Fibroblast of lung (primary cell): ENCODE data around the gene TMEM33. TPM values are rescaled to one million over a fixed set of nuclear protein-coding genes. Genes with fewer than 3 reads are reported as not detected.

Experiments
- DNase-seq, 2 donors: peaks; one replicate each; pipeline versions ENCODE4 v3.0.0 to v3.0.0-alpha.2; 2010; ENCODE audit warnings: low read depth in 2 of 2
- H2AFZ ChIP-seq: 2 replicates; pipeline ENCODE4 v1.5.1; 2012; ENCODE audit warnings: low read length, control low read depth, inconsistent platforms
- H3K27ac ChIP-seq: 2 replicates; pipeline ENCODE4 v1.5.1; 2011; ENCODE audit warnings: low read length, control low read depth; ENCODE audit not compliant: insufficient read depth
- H3K27me3 ChIP-seq: 2 replicates; pipeline ENCODE4 v1.5.1; 2011; ENCODE audit warnings: mild to moderate bottlenecking, low read length; ENCODE audit not compliant: control insufficient read depth, insufficient read depth
- H3K36me3 ChIP-seq: 2 replicates; pipeline ENCODE4 v1.5.1; 2011; ENCODE audit warnings: low read length; ENCODE audit not compliant: control insufficient read depth, insufficient read depth
- H3K4me1 ChIP-seq: 2 replicates; pipeline ENCODE4 v1.5.1; 2011; ENCODE audit warnings: low read length; ENCODE audit not compliant: control insufficient read depth, insufficient read depth; ENCODE audit errors: extremely low read depth
- H3K4me2 ChIP-seq: 2 replicates; pipeline ENCODE4 v1.5.1; 2011; ENCODE audit warnings: low read length, control low read depth; ENCODE audit not compliant: insufficient read depth; ENCODE audit errors: extremely low read depth
- H3K4me3 ChIP-seq, 4 experiments: fragments of 200-600 bp in 1 of 4; sonication (generic) in 1 of 4; replicated peaks in 1 of 4; 2 replicates each; pipeline ENCODE4 v1.5.1; 2011 to 2016; ENCODE audit warnings: low read length in 4 of 4, low read depth in 3 of 4, mild to moderate bottlenecking in 3 of 4, control low read depth in 2 of 4, inconsistent platforms in 1 of 4, mixed read lengths in 1 of 4; ENCODE audit not compliant: insufficient read depth in 1 of 4; ENCODE audit errors: control extremely low read depth in 1 of 4
- H3K79me2 ChIP-seq: 2 replicates; pipeline ENCODE4 v1.5.1; 2012; ENCODE audit warnings: mild to moderate bottlenecking, low read length, inconsistent platforms; ENCODE audit not compliant: control insufficient read depth, insufficient read depth
- H3K9ac ChIP-seq: 2 replicates; pipeline ENCODE4 v1.5.1; 2011; ENCODE audit warnings: mild to moderate bottlenecking, low read length, control low read depth; ENCODE audit not compliant: insufficient read depth
- H3K9me3 ChIP-seq: 2 replicates; pipeline ENCODE4 v1.5.1; 2012; ENCODE audit warnings: low read depth, low read length; ENCODE audit not compliant: control insufficient read depth, insufficient read depth
- H4K20me1 ChIP-seq: 2 replicates; pipeline ENCODE4 v1.5.1; 2011; ENCODE audit warnings: low read length; ENCODE audit not compliant: control insufficient read depth, insufficient read depth; ENCODE audit errors: extremely low read depth
- EZH2 ChIP-seq: IDR thresholded peaks from 2 replicates; pipeline ENCODE4 v1.5.1; 2012; ENCODE audit warnings: low read length, control low read depth, mild to moderate bottlenecking; ENCODE audit errors: missing control alignments
- polyA plus RNA-seq, 2 donors: library from polyadenylated mRNA; depleted of rRNA in 1 of 2; stranded (reverse) in 1 of 2; unstranded in 1 of 2; fragments of >200 nt; gene quantifications; 2 replicates each; pipeline ENCODE4 v1.2.1, GENCODE V29; 2011 to 2012; ENCODE audit warnings: missing spikeins in 1 of 2
- total RNA-seq: library from RNA; depleted of rRNA; stranded (reverse); fragments of >200 nt; gene quantifications from 2 replicates; pipeline ENCODE4 v1.2.1, GENCODE V29; 2014
- TF ChIP-seq, protein P1 (sequence below), 2 donors: IDR thresholded peaks in 1 of 2; conservative IDR thresholded peaks in 1 of 2; 1 replicate in 1 of 2; 2 replicates in 1 of 2; pipeline ENCODE4 v1.5.1; 2011 to 2012; ENCODE audit warnings: low read length in 2 of 2, control low read depth in 1 of 2, inconsistent platforms in 1 of 2, low read depth in 1 of 2, mild to moderate bottlenecking in 1 of 2

The TMEM33 gene
- total and polyA plus RNA-seq, 2 donors (not counting 1 experiment from before 2014, with no cell fraction given), result 39.0 to 39.3 TPM

DNA sequence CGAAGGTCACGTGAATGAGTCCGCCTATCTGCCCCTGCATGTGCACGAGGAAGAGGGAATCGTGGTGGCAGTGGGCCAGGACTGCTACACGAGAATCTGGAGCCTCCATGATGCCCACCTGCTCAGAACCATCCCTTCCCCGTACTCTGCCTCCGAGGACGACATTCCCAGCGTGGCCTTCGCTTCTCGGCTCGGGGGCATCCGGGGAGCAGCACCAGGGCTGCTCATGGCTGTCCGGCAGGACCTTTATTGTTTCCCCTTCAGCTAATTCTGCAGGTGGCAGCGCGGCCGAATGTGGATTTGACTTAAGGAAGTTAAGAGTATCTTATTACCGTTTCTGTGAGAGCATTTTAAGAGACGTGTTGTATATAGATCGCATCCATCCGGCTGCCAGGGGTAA lies 47.5 kb downstream of the TMEM33 start:
- no peaks in the 10 kb centered on the region for H3K9me3 ChIP-seq
- H3K79me2 ChIP-seq, result no peaks in the 10 kb centered on the region
- no peak for TF ChIP-seq EZH2
- TF ChIP-seq, protein P1, sequence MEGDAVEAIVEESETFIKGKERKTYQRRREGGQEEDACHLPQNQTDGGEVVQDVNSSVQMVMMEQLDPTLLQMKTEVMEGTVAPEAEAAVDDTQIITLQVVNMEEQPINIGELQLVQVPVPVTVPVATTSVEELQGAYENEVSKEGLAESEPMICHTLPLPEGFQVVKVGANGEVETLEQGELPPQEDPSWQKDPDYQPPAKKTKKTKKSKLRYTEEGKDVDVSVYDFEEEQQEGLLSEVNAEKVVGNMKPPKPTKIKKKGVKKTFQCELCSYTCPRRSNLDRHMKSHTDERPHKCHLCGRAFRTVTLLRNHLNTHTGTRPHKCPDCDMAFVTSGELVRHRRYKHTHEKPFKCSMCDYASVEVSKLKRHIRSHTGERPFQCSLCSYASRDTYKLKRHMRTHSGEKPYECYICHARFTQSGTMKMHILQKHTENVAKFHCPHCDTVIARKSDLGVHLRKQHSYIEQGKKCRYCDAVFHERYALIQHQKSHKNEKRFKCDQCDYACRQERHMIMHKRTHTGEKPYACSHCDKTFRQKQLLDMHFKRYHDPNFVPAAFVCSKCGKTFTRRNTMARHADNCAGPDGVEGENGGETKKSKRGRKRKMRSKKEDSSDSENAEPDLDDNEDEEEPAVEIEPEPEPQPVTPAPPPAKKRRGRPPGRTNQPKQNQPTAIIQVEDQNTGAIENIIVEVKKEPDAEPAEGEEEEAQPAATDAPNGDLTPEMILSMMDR (conservative IDR thresholded peaks at IDR 0.05 in 1 of 2, IDR thresholded peaks at IDR 0.05 in 1 of 2; ENCODE audit: low read depth in 1 of 2, low read length in 2 of 2), result no peak
- H2AFZ ChIP-seq, result no peak overlapping the region
- DNase-seq, result no peak
- H3K4me1 ChIP-seq, result peaks cover 3% of the 10 kb centered on the region
- H3K36me3 ChIP-seq, result no peaks in the 10 kb centered on the region
- no peaks in the 10 kb centered on the region for H3K27me3 ChIP-seq
- H3K27ac ChIP-seq, result no peak overlapping the region
- no peak overlapping the region for H3K4me2 ChIP-seq
- H4K20me1 ChIP-seq, result no peaks in the 10 kb centered on the region
- no peak overlapping the region for H3K4me3 ChIP-seq
- no peak overlapping the region for H3K9ac ChIP-seq

DNA sequence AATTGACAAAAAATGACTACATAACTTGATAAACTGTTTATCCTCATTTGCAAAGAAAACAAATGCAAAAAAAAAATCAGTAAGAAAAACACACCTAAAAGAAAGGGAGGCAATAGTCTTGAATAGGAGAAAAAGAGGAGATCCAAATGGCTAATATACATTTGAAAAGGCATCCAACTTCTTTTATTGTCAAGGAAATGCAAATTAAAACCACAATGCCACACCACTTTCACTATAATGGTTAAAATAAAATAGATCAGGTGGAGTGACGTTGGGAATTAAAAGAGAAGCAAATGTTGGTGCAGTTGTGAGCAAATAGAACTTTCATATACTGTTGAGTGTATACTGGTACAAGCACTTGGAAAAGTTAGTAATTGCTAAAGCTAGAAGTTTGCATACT lies 49.9 kb downstream of the TMEM33 start:
- no peak overlapping the region for H3K27ac ChIP-seq
- no peak overlapping the region for H3K4me2 ChIP-seq

DNA sequence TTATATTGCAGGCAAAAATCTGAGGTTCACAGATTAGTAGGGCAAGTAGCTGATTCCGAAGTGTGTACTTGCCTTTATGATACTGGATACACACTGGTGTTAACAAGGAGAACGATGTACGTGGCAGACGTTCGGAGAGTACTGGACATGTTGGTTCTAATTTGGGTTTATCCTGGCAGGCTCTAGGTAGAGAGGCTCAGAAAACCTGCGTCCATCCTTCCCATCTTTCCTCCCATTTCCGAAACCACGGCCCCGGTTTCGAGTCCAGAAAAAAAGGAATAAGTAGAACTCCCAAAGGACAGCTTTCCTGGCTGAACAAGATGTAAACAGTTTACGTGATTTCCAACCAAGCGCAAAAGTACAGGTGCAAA lies 54.8 kb downstream of the TMEM33 start:
- Histone ChIP-seq H3K4me2 (peak overlapping the region; percentile 97), H2AFZ (peak overlapping the region; percentile 87), H3K36me3 (no peaks in the 10 kb centered on the region), H3K9me3 (no peaks in the 10 kb centered on the region), H3K4me1 (peaks cover 6% of the 10 kb centered on the region), H3K9ac (peak overlapping the region; percentile 97), H4K20me1 (no peaks in the 10 kb centered on the region), H3K27me3 (no peaks in the 10 kb centered on the region), H3K27ac (peak overlapping the region; percentile 97), H3K4me3 (peak overlapping the region; percentile 76 to 98 (median 96)), H3K79me2 (peaks cover 31% of the 10 kb centered on the region)
- DNase-seq, result peak in 1 of 2 donors; percentile 5
- TF ChIP-seq EZH2, result no peak
- TF ChIP-seq, protein P1 (conservative IDR thresholded peaks at IDR 0.05 in 1 of 2, IDR thresholded peaks at IDR 0.05 in 1 of 2; ENCODE audit: low read depth in 1 of 2, low read length in 2 of 2), result no peak

More for the DNA sequence above, 49.9 kb downstream of the TMEM33 start:
- no peak for TF ChIP-seq EZH2
- TF ChIP-seq, protein P1 (conservative IDR thresholded peaks at IDR 0.05 in 1 of 2, IDR thresholded peaks at IDR 0.05 in 1 of 2; ENCODE audit: low read depth in 1 of 2, low read length in 2 of 2), result no peak
- H3K27me3 ChIP-seq, result no peaks in the 10 kb centered on the region
- H3K9ac ChIP-seq, result no peak overlapping the region
- H3K4me3 ChIP-seq, result no peak overlapping the region
- no peaks in the 10 kb centered on the region for H4K20me1 ChIP-seq
- no peaks in the 10 kb centered on the region for H3K9me3 ChIP-seq
- no peak for DNase-seq
- H3K4me1 ChIP-seq, result no peaks in the 10 kb centered on the region
- H2AFZ ChIP-seq, result no peak overlapping the region
- peaks cover 4% of the 10 kb centered on the region for H3K79me2 ChIP-seq
- H3K36me3 ChIP-seq, result no peaks in the 10 kb centered on the region
